SK-N-SH treated with all-trans-retinoic acid at 6 μM for 48 hours (cell line): Measurements from ENCODE around the gene RALA.

Experiments used
- ARNTL ChIP-seq: fragments of 450-650 bp; formaldehyde crosslinking; IDR thresholded peaks from 2 replicates; pipeline ENCODE4 v1.5.0; 2020; ENCODE audit warnings: low read depth, mild to moderate bottlenecking, moderate library complexity, borderline replicate concordance
- BACH2 ChIP-seq: fragments of 250-450 bp; sonication (Bioruptor Pico); IDR thresholded peaks from 2 replicates; pipeline ENCODE4 v1.9.0; 2021; ENCODE audit warnings: mild to moderate bottlenecking, borderline replicate concordance
- CREB5 ChIP-seq: fragments of 250-450 bp; sonication (Bioruptor Pico); IDR thresholded peaks from 2 replicates; pipeline ENCODE4 v1.5.1; 2020; ENCODE audit warnings: low read depth, mild to moderate bottlenecking, moderate library complexity
- CSDC2 ChIP-seq: fragments of 250-450 bp; sonication (Bioruptor Pico); IDR thresholded peaks from 2 replicates; pipeline ENCODE4 v1.5.0; 2020; ENCODE audit warnings: mild to moderate bottlenecking, moderate library complexity
- ESRRG ChIP-seq: fragments of 250-450 bp; sonication (Bioruptor Pico); IDR thresholded peaks from 2 replicates; pipeline ENCODE4 v1.6.1; 2021; ENCODE audit warnings: mild to moderate bottlenecking
- ISL1 ChIP-seq: fragments of 250-450 bp; sonication (Bioruptor Pico); IDR thresholded peaks from 2 replicates; pipeline ENCODE4 v2.1.2; 2022; ENCODE audit warnings: mild to moderate bottlenecking, moderate library complexity
- OSR1 ChIP-seq: fragments of 250-450 bp; sonication (Bioruptor Pico); IDR thresholded peaks from 2 replicates; pipeline ENCODE4 v1.8.0; 2022; ENCODE audit warnings: moderate library complexity, mild to moderate bottlenecking, inconsistent platforms
- PATZ1 ChIP-seq: fragments of 250-450 bp; sonication (Bioruptor Pico); IDR thresholded peaks from 2 replicates; pipeline ENCODE4 v1.8.0; 2020; ENCODE audit warnings: mild to moderate bottlenecking, moderate library complexity, borderline replicate concordance
- SNAI2 ChIP-seq: fragments of 250-450 bp; sonication (Bioruptor Pico); IDR thresholded peaks from 2 replicates; pipeline ENCODE4 v1.5.0; 2020; ENCODE audit warnings: mild to moderate bottlenecking, moderate library complexity
- TOX ChIP-seq: fragments of 250-450 bp; sonication (Bioruptor Pico); IDR thresholded peaks from 2 replicates; pipeline ENCODE4 v1.8.0; 2021; ENCODE audit warnings: mild to moderate bottlenecking, moderate library complexity, borderline replicate concordance
- ZFP3 ChIP-seq: fragments of 250-450 bp; sonication (Bioruptor Pico); IDR thresholded peaks from 2 replicates; pipeline ENCODE4 v1.5.0; 2020; ENCODE audit warnings: mild to moderate bottlenecking, moderate library complexity
- ZFP30 ChIP-seq: fragments of 450-650 bp; formaldehyde crosslinking; IDR thresholded peaks from 2 replicates; pipeline ENCODE4 v1.5.0; 2022; ENCODE audit warnings: mild to moderate bottlenecking, moderate library complexity
- ZNF70 ChIP-seq: fragments of 450-650 bp; formaldehyde crosslinking; IDR thresholded peaks from 2 replicates; pipeline ENCODE4 v1.5.0; 2020; ENCODE audit warnings: mild to moderate bottlenecking, moderate library complexity
- ZNF8 ChIP-seq: fragments of 450-650 bp; formaldehyde crosslinking; IDR thresholded peaks from 2 replicates; pipeline ENCODE4 v1.5.0; 2020; ENCODE audit warnings: mild to moderate bottlenecking, moderate library complexity

- TF ChIP-seq BACH2 (CRISPR knock-in tag) = no peak
- no peak for TF ChIP-seq SNAI2 (CRISPR knock-in tag)
- TF ChIP-seq ZNF70 (CRISPR knock-in tag) = no peak
- TF ChIP-seq CSDC2 (CRISPR knock-in tag) = no peak
- no peak for TF ChIP-seq CREB5 (CRISPR knock-in tag)
- no peak for TF ChIP-seq OSR1 (CRISPR knock-in tag)
- TF ChIP-seq ISL1 = no peak
- no peak for TF ChIP-seq ZNF8 (CRISPR knock-in tag)
- TF ChIP-seq PATZ1 = no peak
- no peak for TF ChIP-seq ARNTL (CRISPR knock-in tag)
- TF ChIP-seq ESRRG (CRISPR knock-in tag) = no peak
- TF ChIP-seq TOX (CRISPR knock-in tag) = no peak
- TF ChIP-seq ZFP30 (CRISPR knock-in tag) = no peak
- TF ChIP-seq ZFP3 = no peak
Measured at GRCh38 chr7:39656415-39656814, 33.0 kb downstream of the RALA start.
